ENCODE data around the gene NEK5.

GRCh38 chr13:52011632-52012511, 117.0 kb downstream of the NEK5 start, which contains the start of gene ALG11:
- TF ChIP-seq CTCF (IDR thresholded peaks at IDR 0.05; ENCODE audit: insufficient read depth, low read length, poor library complexity, severe bottlenecking): no peak
- 0 out of 2 replicates have a peak, but pooled peaks have one; percentile 15 for TF ChIP-seq EZH2phosphoT487 (conservative IDR thresholded peaks at IDR 0.05; ENCODE audit: low read length)
